Suprapubic skin (tissue), 4 donors: ENCODE data around the gene MYO3A.

Experiments
- CTCF ChIP-seq, 2 donors: fragments of 200-600 bp in 1 of 2; fragments of 450-650 bp in 1 of 2; sonication (generic) in 1 of 2; IDR thresholded peaks; one replicate each; pipeline ENCODE4 v1.5.1; 2016 to 2019; ENCODE audit warnings: antibody characterized with exemption in 2 of 2, mild to moderate bottlenecking in 1 of 2, moderate library complexity in 1 of 2
- EP300 ChIP-seq: sonication (generic); formaldehyde crosslinking; IDR thresholded peaks from one replicate; pipeline ENCODE4 v1.6.1; 2017; ENCODE audit warnings: antibody characterized with exemption
- POLR2AphosphoS5 ChIP-seq, 3 donors: sonication (generic); formaldehyde crosslinking; IDR thresholded peaks; one replicate each; pipeline ENCODE4 v1.6.1; 2017; ENCODE audit warnings: antibody characterized with exemption in 3 of 3

GRCh38 chr10:26095781-26096180 lies 161.8 kb downstream of the MYO3A start:
- TF ChIP-seq CTCF (IDR thresholded peaks at IDR 0.05) (no peak), EP300 (no peak), POLR2AphosphoS5 (IDR thresholded peaks at IDR 0.05) (no peak)
